HG02571 (cell line): ENCODE measurements around the gene ZNF132.
"Not testable (repeated sequence)": the region's sequence is repeated elsewhere in the genome, so short reads cannot be mapped to it uniquely, and the experiment has no call there.

ENCODE experiments used
- ATAC-seq: cut with Tn5 transposase; IDR thresholded peaks from one replicate; pipeline ENCODE4 v1.9.1; 2021; ENCODE audit warnings: mild to moderate bottlenecking, moderate library complexity; ENCODE audit not compliant: unreplicated experiment

The ZNF132 gene

DNA sequence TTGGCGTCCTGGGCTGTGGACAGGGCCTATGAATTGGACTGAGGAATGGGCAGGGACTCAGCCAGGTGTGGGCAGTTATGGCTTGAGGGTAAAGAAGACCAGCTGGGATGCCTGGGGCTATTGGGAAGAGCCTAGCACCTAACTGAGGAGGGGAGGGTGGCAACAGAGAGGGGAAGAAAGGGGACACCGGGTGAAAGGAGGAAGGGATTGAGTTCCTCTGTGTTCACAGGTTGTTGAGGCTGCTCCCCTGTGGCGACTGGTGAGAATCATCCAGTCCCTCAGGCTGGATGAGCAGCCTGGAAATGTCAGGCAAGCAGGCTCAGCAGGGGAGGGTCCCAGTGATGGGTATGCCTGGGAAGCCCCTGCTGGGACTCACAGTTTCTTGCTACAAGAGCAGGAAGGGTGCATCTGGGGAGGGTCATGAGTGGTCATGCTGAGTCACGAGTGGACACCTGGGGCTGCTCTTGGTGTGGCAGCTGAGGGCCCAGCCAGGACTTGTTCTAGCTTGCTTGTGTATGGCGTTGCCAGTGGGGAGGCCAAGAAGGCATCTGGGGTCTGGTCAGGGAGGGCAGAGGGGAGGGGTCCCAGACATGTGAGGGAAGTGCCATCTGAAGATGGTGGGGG is 28.4 kb upstream of the ZNF132 start:
- ATAC-seq, result no peak

DNA sequence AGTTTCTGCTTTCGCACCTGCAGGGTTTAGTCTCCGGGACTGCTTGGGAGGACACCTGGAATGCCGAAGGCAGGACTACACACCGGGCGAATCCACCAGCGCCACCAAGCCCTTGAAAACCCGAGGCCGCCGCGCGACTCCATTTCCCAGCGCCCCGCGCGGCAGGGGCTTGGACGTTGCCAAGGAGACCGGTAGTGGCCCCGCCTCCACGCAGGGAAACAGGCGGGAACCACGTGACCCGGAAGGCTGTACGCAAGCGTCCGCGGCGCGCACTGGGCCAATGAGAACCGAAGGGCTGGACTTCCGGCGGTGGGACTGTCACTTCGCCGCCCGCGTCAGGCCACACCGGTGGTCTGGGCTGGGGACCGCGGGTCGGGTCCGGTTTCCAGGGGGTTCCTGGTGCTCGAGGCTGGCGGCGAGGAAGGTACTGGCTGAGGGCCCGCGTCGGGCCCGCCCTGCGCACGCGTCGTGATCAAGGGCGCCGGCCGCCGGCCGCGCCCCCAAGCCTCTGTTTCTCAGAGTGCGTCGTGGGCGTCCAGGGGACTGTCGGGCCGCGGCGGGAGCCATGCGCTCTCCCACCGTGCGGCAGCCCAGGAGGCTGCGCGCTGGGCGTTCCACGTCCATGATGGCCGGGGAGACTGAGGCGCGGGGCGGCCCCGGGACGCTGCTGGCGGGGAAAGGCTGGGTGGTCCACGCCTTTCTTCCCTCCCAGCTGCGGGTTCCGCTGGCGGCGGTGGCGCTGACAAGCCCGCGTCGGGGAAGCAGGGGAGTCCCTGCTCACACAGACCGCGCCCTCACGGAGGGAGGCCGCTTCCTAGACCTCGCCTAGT is 27.0 kb upstream of the ZNF132 start, which contains the start of gene ZNF324:
TSS of gene ZNF324 (plus strand) at position 321 of the 830 bp plus-strand sequence. CDS start 2,106 bp downstream, outside the sequence.
- peak; percentile 94 for ATAC-seq

DNA sequence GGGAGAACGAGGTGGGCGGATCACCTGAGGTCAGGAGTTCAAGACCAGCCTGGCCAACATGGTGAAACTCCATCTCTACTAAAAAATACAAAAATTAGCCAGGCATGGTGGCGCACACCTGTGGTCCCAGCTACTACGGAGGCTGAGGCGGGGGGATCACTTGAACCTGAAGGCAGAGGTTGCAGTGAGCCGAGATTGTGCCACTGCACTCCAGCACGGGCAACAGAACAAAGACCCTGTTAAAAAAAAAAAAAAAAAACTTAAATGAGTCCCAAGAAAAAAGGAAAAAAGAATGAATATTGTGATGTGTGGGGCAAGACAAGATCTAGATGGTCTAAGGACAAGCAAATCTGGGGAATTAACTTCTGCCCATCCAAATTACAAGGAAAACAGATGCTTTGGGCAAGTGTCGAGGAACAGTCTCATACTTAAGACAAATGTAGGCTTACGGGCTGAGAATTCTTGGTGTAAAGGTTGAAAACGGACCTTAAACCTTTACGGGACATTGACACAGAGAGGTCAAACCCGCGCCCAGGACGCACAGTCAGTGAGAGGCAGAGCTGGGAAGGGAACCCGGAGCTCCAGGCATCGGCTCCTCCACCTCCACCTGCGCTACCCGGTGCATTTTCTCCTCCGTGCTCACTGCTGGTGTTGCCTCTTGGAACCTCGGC is 26.3 kb upstream of the ZNF132 start:
- ATAC-seq, result peak; percentile 20

DNA sequence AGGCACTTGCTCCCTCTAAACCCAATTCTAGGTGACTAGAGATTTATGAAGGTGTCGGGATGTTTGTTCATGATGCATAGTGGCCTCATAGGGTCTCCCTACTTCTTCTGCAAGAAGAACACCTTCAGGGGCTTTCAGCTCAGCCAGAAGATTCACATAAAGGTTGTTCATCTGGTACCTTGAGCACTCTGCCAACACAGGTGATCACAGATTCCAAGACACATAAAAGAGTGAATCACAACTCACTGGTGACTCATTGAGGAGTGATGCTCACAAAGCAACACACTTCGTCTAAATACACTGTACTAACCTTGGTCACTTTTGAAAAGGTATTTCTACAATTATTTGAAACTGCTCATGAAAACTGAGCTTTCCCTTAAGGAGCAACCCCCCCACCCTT is 20.1 kb upstream of the ZNF132 start:
- no peak for ATAC-seq

DNA sequence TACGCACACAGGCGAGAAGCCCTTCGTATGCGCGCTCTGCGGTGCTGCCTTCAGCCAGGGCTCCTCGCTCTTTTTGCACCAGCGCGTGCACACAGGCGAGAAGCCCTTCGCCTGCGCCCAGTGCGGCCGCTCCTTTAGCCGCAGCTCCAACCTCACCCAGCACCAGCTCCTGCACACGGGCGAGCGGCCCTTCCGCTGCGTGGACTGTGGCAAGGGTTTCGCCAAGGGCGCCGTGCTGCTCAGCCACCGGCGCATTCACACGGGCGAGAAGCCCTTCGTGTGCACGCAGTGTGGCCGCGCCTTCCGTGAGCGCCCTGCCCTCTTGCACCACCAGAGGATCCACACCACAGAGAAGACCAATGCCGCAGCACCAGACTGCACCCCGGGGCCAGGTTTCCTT is 16.2 kb upstream of the ZNF132 start:
- no peak for ATAC-seq

DNA sequence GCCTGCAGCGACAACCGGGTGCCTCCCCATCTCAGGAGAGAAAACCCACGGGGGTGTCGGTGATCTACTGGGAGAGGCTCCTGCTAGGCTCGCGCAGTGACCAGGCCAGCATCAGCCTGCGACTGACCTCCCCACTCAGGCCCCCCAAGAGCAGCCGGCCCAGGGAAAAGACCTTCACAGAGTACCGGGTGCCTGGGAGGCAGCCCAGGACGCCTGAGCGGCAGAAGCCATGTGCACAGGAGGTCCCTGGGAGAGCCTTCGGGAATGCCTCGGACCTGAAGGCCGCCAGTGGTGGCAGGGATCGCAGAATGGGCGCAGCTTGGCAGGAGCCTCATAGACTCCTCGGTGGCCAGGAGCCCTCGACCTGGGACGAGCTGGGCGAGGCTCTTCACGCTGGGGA is 15.4 kb upstream of the ZNF132 start:
- no peak for ATAC-seq

DNA sequence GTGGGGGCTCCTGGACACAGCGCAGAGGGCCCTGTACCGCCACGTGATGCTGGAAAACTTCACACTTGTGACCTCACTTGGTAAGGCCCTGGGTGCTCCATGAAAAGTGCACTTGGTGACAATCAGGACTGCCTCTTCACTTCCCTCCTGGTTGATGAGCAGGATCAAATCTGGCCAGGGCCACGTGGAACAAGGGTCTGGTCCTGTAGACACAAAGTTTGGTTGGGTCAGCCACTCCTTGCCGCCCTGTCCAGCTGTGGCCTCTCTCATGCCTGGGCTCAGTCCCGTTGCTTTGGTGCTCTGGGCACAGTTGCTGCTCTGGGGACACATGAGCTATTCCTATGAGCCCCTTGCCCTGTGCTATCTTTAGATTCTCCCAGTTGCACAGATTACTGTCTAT is 13.8 kb upstream of the ZNF132 start:
- ATAC-seq, result no peak

DNA sequence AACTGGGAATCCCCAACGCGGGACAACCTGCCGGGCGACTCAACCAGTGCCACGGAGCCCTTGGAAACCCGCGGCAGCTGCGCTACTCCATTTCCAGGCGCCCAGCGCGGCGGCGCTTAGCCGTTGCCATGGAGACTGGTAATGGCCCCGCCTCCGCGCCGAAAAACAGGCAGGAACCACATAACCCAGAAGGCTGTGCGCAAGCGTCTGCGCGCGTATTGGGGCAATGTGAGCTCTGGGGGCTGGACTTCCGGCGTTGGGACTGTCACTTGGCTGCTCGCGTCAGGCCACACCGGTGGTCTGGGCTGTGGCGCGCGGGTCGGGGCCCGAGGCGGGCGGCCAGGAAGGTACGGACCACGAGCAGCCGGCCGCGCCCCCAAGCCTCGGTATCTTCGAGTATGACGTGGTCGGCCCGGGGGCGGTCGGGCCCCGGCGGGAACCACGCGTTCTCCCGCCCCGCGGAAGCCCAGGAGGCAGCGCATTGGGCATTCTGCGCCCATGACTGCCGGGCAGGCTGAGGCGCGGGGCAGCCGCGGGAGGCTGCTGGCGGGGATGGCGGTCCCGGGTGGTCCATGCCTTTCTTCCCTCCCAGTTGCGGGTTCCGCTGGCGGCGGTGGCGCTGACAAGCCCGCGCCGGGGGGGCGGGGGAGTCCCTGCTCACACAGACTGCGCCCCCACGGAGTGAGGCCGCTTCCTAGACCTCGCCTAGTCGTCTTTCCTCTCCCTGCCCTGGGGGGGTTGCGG is 11.6 kb upstream of the ZNF132 start, which contains the start of gene ZNF324B:
TSS of gene ZNF324B (plus strand) at position 265 of the 744 bp plus-strand sequence. CDS start 2,080 bp downstream, outside the sequence.
- peak; percentile 90 for ATAC-seq

DNA sequence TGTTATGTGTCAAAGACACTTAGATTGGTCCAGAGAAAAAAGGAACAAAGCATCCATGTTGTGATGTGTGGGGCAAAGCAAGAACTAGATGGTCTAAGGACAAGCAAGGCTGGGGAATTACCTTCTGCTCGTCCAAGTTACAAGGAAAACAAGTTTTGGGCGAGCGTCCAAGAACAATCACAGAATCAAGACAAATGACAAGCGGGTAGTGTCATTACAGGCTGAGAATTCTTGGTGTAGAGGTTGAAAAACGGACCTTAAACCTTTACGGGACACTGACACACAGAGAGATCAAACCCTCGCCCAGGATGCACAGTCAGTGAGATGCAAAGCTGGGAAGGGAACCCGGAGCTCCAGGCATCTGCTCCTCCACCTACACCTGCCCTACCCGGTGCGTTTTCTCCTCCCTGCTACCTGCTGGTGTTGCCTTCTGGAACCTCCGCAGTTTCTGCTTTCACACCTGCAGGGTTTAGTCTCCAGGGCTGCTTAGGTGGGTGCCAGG is 11.0 kb upstream of the ZNF132 start:
- ATAC-seq, result no peak

DNA sequence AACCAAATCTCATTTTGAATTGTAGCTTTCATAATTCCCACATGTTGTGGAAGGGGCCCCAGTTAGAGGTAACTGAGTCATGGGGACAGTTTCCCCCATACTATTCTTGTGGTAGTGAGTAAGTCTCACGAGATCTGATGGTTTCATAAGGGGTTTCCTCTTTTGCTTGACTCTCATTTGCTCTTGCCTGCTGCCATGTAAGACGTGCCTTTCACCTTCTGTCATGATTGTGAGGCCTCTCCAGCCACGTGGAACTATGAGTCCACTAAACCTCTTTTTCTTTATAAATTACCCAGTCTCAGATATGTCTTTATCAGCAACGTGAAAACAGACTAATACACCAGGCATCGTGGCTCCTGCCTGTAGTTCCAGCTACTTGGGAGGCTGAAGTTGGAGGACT is 10.0 kb upstream of the ZNF132 start:
- not testable (repeated sequence) for ATAC-seq

DNA sequence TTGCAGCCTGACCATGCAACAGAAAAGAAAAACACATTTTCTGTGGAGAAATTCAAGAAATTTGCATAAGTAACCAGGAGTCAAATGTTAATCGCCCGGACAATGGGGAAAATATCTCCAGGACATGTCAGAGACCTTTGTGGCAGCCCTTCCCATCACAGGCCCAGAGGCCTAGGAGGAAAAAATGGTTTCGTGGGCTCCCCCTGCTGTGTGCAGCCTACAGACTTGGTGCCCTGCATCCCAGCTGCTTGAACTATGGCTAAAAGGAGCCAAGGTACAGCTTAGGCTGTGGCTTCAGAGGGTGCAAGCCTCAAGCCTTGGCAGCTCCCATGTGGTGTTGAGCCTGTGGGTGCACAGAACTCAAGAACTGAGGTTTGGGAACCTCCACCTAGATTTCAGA is 8.9 kb upstream of the ZNF132 start:
- ATAC-seq, result not testable (repeated sequence)

DNA sequence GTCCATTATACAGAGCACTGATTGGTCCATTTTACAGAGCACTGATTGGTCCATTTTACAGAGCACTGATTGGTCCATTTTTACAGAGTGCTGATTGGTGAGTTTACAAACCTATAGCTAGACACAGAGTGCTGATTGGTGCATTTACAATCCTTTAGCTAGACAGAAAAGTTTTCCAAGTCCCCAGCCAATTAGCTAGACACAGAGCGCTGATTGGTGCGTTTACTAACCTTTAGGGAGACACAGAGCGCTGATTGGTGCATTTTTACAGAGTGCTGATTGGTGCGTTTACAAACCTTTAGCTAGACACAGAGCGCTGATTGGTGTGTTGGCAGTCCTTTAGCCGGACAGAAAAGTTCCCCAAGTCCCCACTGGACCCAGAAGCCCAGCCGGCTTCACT is 3.0 kb upstream of the ZNF132 start:
- not testable (repeated sequence) for ATAC-seq

DNA sequence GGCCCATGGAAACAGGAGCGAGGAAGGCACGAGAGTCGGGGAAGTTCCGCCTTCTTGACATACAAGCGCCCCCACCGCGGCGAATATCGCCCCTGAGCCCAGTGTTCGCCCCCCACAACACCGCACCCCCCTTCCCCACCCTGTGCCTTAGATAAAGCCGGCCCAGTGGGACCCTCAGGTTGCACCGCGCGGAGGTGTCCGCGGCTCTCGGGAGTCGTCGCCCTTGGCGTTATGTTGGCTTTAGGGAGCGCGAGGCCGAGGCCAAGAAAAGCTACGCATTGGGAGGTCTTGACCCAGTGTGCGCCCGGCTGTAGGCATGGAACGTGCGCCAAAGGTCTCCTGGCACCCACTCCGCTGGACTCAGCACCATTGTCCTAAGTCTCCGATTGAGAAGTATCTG is 603 bp upstream of the ZNF132 start:
- ATAC-seq, result no peak

DNA sequence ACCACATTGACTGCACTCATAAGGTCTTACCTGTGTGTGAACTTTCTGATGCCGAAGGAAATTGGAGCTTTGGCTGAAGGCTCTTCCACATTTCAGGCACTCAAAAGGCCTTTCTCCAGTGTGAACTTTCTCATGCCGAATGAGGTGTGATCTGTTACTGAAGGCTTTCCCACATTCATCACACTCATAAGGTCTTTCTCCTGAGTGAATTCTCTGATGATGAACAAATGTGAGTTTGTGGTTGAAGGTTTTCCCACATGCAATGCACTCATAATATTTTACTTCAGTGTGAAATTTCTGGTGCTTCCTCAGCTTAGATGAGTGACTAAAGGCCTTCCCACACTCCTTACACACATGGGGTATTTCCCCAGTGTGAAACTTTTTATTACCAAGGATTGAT is 5.7 kb downstream of the ZNF132 start:
- no peak for ATAC-seq

DNA sequence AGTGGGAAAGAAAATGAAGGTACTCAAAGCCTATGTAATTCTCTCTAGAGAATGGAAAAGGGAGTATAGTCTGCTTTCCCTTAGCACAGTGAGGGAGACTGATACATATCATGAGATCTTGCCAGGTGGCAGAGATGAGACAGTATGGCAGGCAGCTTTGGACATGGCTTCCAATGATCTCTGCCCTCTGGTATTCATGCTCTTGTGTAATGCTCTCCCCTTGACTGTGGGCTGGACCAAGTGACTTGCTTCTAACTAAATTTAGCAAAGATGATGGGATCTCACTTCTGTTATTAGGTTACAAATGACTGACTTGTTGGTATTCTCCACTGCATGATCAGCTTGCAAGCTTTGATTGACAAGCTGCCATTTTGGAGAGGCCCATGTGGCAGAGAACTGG is 10.2 kb downstream of the ZNF132 start:
- no peak for ATAC-seq

DNA sequence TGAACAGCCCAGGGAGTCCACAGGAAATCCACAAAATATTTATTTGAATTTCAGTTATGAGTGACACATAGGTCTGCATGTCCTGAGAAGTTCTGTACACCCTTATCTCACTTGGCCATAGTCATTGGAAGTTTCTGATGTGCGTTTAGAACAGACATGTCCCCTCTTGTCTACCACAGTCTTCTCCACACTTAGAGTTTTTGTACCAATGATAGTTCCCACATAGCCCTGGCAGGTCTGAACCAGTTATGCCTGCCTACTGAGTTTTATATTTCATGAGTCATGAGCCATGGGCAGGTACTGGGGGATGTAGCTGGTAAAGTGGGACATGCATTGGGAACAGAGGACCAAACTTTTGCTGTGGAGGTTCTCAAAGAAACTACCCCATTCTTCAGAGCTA is 11.3 kb downstream of the ZNF132 start:
- ATAC-seq, result no peak

DNA sequence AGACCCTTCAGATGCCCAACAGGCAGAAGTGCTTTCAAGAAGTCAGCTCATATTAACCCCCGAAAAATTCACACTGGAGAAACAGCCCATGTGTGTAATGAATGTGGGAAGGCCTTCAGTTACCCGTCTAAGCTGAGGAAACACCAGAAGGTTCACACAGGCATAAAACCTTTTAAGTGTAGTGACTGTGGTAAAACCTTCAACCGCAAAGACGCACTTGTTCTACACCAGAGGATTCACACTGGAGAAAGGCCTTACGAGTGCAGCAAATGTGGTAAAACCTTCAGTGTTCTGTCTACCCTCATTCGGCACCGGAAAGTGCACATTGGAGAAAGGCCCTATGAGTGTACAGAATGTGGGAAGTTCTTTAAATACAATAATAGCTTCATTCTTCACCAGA is 22.9 kb downstream of the ZNF132 start:
- no peak for ATAC-seq

DNA sequence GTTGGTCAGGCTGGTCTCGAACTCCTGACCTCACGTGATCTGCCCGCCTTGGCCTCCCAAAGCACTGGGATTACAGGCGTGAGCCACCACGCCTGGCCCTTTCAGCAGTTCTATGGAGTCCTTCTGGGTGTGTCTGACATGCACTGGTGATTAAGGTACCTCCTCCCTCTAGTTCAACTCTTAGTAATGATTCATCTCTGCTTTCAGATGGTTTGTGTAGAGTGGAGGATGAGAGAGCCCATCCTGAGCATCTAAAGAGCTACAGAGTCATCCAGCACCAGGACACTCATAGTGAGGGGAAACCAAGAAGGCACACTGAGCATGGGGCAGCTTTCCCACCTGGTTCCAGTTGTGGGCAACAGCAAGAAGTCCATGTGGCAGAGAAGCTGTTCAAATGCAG is 23.3 kb downstream of the ZNF132 start:
- no peak for ATAC-seq

DNA sequence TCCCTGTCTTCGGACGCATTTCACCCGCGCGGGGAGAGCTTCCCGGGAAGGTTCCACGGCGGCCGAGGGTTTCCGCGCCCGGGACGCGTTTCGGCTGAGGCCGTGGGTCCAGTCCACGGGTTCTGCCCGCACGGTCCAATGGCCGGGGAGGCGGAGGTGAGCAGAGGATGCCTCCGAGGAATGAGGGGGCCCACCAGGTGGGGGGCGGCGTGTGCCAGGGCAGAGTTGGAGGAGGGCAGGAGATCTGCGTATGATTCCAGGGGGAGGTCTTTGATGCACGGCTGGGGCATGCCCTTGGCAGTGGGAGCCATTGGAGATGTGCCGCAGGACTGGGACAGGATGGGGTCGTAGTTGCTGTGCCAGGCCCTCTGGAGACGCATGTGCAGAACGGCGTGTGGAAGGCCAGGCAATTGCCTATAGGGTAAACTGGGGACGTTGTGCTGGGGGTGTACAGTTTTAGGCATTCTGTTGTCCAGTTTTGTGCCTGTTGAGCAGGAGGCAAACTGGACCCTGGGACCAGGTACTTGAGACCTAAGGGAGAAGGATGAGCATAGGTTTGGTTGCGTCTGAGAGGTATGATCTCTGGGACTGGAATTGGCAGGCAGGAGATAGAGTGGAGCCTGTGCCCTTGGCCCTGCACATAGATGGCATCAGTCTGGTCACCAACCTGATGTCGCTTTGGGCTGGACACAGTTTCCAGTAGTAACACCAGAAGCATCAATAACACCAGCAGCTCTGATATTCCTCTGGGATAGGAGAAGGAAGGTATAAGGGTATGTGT is 30.8 kb downstream of the ZNF132 start:
- peak; percentile 10 for ATAC-seq
